ENCODE results near the gene NELL2. TPM values are rescaled to one million over a fixed set of nuclear protein-coding genes. Genes with fewer than 3 reads are reported as not detected.

Gene NELL2
- total and polyA plus RNA-seq, 9 of the 15 experiments (the other 6 are each of a cell fraction or from before 2014, with no cell fraction given), result 0.32 to 1.1 (median 0.53) TPM

- H3K9me1 ChIP-seq (ENCODE audit: control insufficient read depth, insufficient read depth, low read length), result no peaks in the 10 kb centered on the region
- H3K9ac ChIP-seq (ENCODE audit: insufficient read depth in 1 of 2, low read depth in 2 of 2, low read length in 2 of 2), result no peak overlapping the region
- no TSS peak for BruUV-seq (replicated peaks)
- H3K27me3 ChIP-seq (ENCODE audit: control insufficient read depth in 2 of 2, insufficient read depth in 2 of 2, low read length in 2 of 2), result no peaks in the 10 kb centered on the region
- ChIA-PET POLR2A (interaction anchor here (0.7 kb wide), 1 partner anchor 66 kb away, joined by 3 read pairs; no protein-coding TSS in a partner anchor), CTCF (ENCODE audit: low intra/inter-chr PET ratio) (no interaction called here)
- DNase-seq (ENCODE audit: extremely low read depth in 1 of 4, low spot score in 3 of 4), result no peak
- no peaks in the 10 kb centered on the region for H4K20me1 ChIP-seq (replicated peaks; ENCODE audit: control insufficient read depth, insufficient read depth, low read length)
- FAIRE-seq, result no peak
- H3K36me3 ChIP-seq (ENCODE audit: control insufficient read depth, insufficient read depth, low read length), result no peaks in the 10 kb centered on the region
- no peak overlapping the region for H3K4me3 ChIP-seq
- H3K79me2 ChIP-seq (ENCODE audit: control insufficient read depth, insufficient read depth, low read length), result no peaks in the 10 kb centered on the region
- WGBS (ENCODE audit: insufficient coverage, low coverage, missing lambda C conversion rate), result 0% methylated on average over 1 of the region's 1 CpG
- H3K4me2 ChIP-seq (ENCODE audit: insufficient read depth, low read length), result no peak overlapping the region
- intact Hi-C loops (cut with micrococcal nuclease), result no loop called here
- no peaks in the 10 kb centered on the region for H3K4me1 ChIP-seq (replicated peaks in 1 of 2; ENCODE audit: control insufficient read depth in 2 of 2, insufficient read depth in 2 of 2, low read length in 2 of 2)
- H3K9me3 ChIP-seq (replicated peaks; ENCODE audit: control insufficient read depth, insufficient read depth, low read depth, low read length), result no peaks in the 10 kb centered on the region
- no peak overlapping the region for H3K27ac ChIP-seq (ENCODE audit: extremely low read depth, low read depth, low read length)
- no peak overlapping the region for H2AFZ ChIP-seq (ENCODE audit: low read depth, low read length)
- in situ Hi-C loops (cut with MboI), result no loop called here
- ATAC-seq, result no peak
- no peak for TF ChIP-seq PHB (CRISPR knock-in tag; IDR thresholded peaks at IDR 0.05)
- TF ChIP-seq POLR2A (conservative IDR thresholded peaks at IDR 0.05), result no peak
- no peak for TF ChIP-seq MITF (IDR thresholded peaks at IDR 0.05)
Observed at GRCh38 chr12:44847403-44847802, 28.7 kb downstream of the NELL2 start.

DNA sequence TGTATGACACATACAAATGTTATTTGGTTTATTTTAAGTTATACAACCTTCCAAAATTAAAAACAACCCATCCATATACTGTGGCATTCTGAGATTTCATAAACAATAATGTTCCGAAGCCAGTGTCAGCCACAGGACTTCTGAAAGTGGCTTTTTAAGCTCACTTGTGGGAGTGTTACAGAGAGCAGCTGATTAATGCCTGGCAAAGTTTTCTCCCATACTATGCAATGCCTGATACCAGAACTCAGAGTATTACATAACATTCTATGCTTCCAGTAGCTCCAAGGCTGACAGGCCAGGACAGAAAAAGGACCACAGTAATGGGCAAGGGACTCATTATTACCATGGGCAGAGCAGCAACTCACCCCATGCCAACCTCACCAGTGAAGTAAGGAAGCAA, 29.3 kb downstream of the NELL2 start:
- DNase-seq (ENCODE audit: extremely low read depth in 1 of 4, low spot score in 3 of 4) (no peak), FAIRE-seq (no peak), ATAC-seq (no peak)
- Histone ChIP-seq H3K79me2 (ENCODE audit: control insufficient read depth, insufficient read depth, low read length) (no peaks in the 10 kb centered on the region), H4K20me1 (replicated peaks; ENCODE audit: control insufficient read depth, insufficient read depth, low read length) (no peaks in the 10 kb centered on the region), H3K4me3 (no peak overlapping the region), H3K9ac (ENCODE audit: insufficient read depth in 1 of 2, low read depth in 2 of 2, low read length in 2 of 2) (no peak overlapping the region), H3K4me2 (ENCODE audit: insufficient read depth, low read length) (no peak overlapping the region), H3K9me3 (replicated peaks; ENCODE audit: control insufficient read depth, insufficient read depth, low read depth, low read length) (no peaks in the 10 kb centered on the region), H3K9me1 (ENCODE audit: control insufficient read depth, insufficient read depth, low read length) (no peaks in the 10 kb centered on the region), H3K27me3 (ENCODE audit: control insufficient read depth in 2 of 2, insufficient read depth in 2 of 2, low read length in 2 of 2) (no peaks in the 10 kb centered on the region), H3K27ac (ENCODE audit: extremely low read depth, low read depth, low read length) (no peak overlapping the region), H2AFZ (ENCODE audit: low read depth, low read length) (no peak overlapping the region), H3K4me1 (replicated peaks in 1 of 2; ENCODE audit: control insufficient read depth in 2 of 2, insufficient read depth in 2 of 2, low read length in 2 of 2) (no peaks in the 10 kb centered on the region), H3K36me3 (ENCODE audit: control insufficient read depth, insufficient read depth, low read length) (no peaks in the 10 kb centered on the region)
- ChIA-PET POLR2A (no interaction called here), CTCF (ENCODE audit: low intra/inter-chr PET ratio) (no interaction called here)
- intact Hi-C loops (cut with micrococcal nuclease) (no loop called here), in situ Hi-C loops (cut with MboI) (no loop called here)
- no TSS peak for BruUV-seq (replicated peaks)
- no peak for TF ChIP-seq POLR3G (IDR thresholded peaks at IDR 0.05; ENCODE audit: extremely low read depth, insufficient read length, insufficient replicate concordance)
- TF ChIP-seq OTX1 (CRISPR knock-in tag; IDR thresholded peaks at IDR 0.05), result no peak
- no peak for TF ChIP-seq TCFL5 (CRISPR knock-in tag; conservative IDR thresholded peaks at IDR 0.05)
- TF ChIP-seq MCM7 (IDR thresholded peaks at IDR 0.05), result no peak
- TF ChIP-seq HDAC8 (tag; IDR thresholded peaks at IDR 0.05), result no peak
- no peak for TF ChIP-seq SP2 (IDR thresholded peaks at IDR 0.05; ENCODE audit: extremely low read depth, low read depth, low read length, poor library complexity, severe bottlenecking)
- TF ChIP-seq ZFX (CRISPR knock-in tag; IDR thresholded peaks at IDR 0.05), result no peak
- TF ChIP-seq, protein P1, sequence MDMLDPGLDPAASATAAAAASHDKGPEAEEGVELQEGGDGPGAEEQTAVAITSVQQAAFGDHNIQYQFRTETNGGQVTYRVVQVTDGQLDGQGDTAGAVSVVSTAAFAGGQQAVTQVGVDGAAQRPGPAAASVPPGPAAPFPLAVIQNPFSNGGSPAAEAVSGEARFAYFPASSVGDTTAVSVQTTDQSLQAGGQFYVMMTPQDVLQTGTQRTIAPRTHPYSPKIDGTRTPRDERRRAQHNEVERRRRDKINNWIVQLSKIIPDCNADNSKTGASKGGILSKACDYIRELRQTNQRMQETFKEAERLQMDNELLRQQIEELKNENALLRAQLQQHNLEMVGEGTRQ (CRISPR knock-in tag; IDR thresholded peaks at IDR 0.05), result no peak
- TF ChIP-seq EP300 (IDR thresholded peaks at IDR 0.05; ENCODE audit: low read length), result no peak
- 0% methylated on average over 1 of the region's 1 CpG for WGBS (ENCODE audit: insufficient coverage, low coverage, missing lambda C conversion rate)

All from K562 (cell line).